ENCODE data around the gene TEAD3.
"Not testable (repeated sequence)": the region's sequence is repeated elsewhere in the genome, so short reads cannot be mapped to it uniquely, and the experiment has no call there.

TEAD3 gene

DNA sequence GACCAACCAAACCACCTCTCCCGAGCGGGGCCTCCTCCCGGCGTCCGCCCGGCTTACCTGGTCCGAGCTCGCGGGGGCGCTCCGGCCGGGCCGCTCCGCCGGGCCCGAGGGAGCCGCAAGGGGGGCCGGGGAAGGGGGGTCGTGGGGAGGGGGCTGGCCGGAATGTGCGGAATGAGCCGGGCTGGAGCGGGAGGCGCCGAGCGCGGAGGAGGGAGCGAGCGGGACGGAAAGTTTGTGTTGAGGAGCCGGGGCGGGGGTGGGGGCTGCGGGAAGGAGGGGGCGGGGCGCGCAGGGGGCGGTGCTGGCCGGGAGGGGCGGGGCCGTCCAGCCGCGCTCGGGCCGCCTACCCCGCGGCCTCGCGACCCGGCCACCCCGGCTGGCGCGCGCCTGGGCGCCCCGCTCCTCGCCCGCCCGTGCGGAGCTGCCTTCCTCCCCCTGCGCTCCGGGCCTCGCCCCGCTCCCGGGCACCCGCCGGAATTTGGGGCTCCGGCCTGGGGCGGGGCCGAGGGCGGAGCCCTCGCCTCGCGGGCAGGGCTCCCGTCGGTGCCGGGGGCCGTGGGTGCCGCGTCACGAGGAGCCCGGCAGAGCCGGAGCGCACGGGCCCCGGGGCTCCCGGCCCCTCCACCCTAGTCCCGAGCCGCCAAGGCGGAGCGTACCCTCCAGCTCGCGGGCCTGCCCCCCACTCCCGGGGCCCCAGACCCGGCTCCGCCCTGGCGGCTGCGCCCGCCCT is at the start of gene TEAD3:
TSS of gene TEAD3 (minus strand) at position 239 of the 730 bp plus-strand sequence.
- no peak for DNase-seq

DNA sequence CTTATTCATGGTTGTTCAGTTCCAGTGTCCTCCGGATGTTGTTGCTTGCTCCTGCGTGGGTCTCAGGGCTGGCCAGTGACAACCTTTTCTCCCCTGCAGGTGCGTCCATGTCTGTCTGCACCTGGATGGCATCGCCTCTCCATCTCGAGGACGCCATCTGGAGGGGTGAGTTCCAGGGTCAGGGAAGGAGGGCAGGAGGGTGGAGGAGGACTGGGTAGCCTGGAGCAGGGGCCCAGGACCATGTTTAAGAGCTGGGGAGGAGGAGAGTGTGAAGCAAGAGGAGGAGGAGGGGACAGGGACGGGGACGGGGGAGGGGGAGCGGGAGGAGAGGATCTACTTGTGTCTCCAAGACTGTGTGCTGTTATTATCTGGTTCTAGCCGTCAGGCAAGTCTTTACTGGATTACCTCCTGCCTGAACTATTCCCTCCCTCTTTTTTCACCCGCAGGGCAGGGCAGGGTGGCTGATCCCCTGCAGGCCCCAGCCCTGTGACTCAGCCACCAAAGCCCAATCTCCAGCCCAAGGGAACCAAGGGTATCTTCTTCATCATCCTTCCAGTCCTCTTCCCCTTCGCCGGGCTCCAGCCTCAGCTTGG is 48.0 kb upstream of the TEAD3 start:
- DNase-seq = no peak

DNA sequence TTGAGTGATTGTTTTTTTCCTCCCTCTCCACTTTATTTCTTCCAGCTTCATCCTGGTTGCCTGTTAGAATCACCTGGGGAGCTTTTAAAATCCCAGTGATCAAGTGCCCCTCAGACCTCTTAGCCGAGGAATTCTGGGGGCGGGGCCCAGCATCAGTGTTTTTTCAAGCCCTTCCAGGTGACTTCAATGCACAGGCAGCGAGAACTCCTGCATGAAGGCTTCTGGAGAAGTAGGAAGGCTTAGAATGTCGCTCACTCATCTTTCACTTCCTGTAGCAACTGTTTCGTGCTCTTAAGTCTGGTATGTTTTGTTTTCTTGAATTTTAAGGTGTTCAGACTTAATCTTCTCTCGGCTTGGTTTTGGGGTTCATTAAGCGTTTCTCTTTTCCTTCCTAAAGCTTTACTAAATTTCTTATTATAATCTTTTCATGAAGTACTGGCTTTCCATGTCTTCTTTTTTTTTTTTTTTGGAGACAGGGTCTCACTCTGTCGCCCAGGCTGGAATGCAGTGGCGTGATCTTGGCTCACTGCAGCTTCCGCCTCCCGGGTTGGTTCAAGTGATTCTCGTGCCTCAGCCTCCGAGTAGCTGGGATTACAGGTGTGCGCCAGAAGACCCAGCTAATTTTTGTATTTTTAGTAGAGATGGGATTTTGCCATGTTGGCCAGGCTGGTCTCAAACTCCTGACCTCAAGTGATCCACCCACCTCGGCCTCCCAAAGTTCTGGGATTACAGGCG is 46.7 kb upstream of the TEAD3 start:
- peak; percentile 56 to 85 for DNase-seq

DNA sequence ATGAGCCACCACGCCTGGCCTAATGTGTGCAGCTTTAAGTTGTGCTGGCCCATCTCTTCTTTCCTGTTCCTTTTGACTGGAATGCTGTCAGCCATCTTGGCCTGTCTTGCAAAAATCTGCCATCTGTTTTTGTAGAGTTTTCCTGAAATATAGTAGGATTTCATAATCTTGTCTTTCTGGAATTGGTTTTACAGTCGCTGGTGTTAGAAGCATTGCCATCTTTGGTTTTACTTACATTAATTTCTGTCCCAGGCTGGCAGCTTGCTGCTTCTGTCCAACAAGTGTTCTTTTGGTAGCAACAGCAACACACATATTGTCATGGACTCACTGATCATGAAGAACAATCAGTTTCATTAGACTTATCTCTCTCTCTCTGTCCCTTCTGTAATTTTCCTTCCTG is 45.0 kb upstream of the TEAD3 start:
- no peak for DNase-seq

DNA sequence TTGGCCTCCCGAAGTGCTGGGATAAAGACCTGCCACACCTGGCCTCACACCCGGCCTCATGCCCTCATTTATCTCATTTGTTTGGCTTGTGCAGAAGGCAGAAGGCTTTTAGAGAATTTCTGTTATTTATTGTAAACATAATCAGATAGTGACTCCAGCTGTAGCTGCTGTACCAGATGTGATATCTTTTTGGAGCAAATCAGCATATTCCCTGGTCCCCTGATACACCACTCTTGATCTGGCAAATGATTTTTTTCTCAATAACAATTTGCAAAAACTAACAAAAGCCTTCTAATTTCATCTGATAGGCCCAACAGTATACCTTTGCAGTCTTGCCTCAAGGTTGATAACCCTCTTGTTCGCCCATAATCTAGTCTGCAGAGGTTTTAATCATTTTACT is 42.3 kb upstream of the TEAD3 start:
- DNase-seq = no peak

DNA sequence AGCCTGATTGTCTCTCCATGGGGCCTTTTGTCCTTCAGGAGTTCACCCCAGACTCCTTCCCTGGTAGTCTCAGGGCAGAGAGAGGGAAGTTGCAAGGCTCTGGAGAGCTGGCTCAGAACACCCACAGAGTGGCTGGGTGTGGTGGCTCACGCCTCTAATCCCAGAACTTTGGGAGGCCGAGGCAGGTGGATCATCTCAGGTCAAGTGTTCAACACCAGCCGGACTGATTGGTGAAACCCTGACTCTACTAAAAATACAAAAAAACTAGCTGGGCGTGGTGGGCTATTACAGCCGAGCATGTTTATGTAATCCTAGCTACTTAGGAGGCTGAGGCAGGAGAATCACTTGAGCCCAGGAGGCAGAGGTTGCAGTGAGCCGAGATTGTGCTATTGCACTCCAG is 39.0 kb upstream of the TEAD3 start:
- not testable (repeated sequence) for DNase-seq

DNA sequence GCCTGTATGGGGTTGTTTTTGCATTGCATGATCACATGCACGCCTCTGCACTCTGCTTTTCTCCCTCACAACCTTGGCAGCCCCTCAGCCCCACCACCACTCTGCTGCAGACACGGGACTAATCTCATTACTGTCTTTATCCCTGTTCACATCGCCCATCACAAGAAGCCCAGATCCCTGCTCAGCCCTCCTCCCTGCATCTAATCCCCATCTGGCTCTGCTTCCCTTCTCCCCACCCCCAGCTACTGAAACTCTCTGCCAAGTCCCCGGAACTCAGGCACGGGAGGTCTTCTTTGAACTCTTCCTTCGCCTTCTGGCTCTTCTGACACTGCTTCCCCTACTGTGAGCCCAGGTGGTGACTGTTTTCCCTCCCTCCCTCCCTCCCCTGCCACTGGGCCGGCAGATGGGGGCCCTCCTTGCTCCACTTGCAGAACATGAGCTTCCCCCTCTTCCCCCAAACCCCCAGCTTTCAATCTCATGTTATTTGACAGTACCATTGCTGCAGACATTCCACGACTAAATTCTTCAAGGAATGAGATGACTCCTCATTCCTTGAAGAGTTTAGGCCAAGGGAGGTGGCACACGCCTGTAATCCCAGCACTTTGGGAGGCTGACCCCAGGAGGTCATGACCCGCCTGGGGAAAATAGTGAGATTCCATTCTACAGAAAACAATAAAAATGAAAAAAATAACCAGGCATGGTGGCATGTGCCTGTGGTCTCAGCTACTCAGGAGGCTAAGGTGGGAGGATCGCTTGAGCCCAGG is 37.7 kb upstream of the TEAD3 start:
- DNase-seq = no peak

DNA sequence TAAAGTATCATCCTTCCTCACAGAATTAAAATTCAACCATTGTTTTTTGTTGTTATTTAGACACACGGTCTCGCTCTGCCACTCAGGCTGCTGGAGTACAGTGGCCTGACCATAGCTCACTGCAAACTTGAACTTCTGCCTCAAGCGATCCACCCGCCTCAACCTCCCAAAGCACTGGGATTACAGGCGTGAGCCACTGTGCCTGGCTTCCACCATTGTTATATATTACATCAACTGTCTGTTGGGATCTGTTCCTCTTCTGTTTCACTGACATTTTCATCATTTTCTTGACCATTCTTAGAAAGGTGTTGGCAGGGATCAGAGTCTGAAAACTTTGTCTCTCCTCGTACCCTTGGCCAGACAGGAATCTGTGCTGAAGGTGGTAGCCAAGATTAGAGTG is 37.1 kb upstream of the TEAD3 start:
- no peak for DNase-seq

DNA sequence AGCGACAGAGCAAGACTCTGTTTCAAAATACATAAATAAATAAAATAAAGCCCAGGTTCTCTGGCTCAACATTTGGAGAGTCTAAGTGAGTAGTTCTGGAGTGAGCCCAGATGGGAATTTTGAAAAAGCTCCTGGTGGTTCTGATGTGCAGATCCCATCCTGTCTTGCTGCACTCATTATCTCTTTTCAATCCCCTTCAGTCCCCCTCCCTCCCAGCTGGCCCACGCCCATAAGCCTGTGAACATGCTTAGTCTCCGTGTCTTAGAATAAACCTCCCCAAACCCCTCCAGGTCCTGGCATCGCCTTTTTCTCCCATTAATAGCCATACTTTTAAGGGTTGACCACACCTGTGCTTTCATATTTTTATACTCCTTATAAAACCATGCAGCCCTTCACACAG is 35.2 kb upstream of the TEAD3 start:
- DNase-seq = no peak

DNA sequence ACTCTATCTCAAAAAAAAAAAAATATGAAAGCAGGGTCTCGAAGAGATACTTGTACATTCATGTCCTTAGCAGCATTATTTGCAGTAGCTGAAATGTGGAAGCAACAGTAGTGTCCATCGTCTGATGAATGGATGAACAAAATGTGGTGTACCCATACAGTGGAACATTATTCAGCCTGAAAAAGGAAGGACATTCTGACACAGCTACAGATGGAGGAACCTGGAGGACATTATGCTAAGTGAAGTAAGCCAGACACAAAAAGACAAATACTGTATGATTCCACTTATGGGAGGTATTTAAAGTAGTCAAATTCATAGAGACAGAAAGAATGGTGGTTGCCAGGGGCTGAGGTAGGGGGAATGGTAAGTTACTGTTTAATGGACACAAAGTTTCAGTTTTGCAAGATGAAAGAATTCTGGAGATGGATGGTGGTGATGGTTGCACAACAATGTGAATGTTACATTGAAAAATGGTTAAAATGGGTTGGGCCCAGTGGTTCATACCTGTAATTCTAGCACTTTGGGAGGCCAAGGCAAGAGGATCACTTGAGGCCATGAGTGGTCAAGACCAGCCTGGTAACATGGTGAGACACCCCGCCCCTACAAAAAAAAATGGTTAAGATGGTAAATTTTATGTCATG is 27.6 kb upstream of the TEAD3 start:
- DNase-seq = no peak

DNA sequence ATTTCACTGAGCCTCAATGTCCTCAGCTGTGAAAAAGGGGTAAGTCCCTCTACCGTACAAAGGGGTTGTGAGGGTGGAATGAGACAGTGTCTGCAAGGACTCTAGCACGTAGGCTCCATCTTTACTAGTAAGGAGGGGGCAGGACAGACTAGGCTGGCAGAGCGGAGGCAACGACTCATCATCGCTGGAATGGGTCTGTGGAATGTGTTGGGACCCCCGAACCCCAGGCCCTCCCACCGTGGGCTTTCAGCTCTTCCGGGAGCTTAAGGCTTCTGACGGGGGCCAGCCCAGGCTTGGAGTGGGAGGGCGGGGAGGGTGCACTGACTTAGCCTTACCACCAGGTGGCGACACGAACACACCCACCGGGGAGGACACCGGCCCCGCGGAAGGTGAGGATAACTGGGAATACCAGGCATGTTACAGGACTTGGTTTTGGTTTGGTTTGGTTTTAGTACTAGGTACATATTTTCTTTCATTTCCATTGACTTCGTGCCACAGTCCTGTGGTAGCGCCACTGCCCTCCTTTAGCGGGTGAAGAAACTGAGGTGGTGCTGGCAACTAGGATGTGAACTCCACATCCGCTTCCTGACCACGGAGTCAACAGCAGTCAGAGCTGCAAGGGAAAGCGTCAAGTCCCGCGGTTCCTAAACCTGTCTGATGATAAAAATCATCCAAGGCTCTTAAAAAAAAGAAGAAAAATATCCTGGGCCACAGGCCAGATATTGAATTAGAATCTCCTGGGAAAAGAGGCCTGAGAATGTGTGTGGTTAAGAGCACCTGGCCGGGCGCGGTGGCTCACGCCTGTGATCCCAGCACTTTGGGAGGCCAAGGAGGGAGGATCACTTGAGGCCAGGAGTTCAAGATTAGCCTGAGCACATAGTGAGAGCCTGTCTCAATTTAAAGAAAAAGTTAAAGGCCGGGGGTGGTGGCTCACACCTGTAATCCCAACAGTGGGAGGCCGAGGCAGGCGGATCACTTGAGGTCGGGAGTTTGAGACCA is 26.1 kb upstream of the TEAD3 start:
- DNase-seq = peak; percentile 11 to 41

DNA sequence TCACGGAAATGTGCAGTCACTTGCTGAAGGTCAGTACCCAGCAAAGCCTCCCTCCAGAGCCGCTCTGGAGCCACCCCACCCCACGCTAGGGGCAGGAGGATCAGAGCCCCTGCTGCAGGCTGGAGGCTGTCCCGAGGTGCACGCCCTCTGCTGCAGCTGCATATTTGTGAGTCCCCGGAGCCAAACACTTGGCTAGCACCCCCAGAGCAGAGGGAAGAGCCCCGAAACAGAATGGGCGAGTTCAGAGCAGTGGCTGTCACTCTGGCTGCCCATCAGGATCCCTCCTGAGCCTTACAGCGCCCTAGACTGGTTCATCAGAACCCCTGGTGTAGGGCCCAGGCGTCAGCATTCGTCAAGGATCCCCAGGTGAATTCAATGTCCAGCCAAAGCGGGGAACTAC is 25.3 kb upstream of the TEAD3 start:
- no peak for DNase-seq

DNA sequence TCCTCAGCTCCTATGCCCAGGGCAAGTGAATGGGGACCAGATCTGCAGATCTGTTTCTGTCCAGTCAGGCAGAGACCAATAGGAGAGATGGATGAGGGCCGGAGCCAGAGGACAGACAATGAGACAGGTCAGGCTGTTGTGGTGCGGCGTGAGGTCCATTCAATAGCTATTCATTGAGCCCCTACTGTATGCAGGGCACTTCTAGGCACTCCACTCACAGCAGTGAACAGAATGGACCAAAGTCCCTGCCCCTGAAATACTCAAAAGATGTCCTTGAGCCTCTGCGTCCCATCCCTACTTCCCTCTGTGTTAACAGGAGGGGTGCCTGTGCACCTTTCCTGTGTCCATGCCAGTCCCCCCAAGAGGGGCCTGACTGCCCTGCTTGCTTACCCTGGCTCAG is 24.4 kb upstream of the TEAD3 start:
- no peak for DNase-seq

DNA sequence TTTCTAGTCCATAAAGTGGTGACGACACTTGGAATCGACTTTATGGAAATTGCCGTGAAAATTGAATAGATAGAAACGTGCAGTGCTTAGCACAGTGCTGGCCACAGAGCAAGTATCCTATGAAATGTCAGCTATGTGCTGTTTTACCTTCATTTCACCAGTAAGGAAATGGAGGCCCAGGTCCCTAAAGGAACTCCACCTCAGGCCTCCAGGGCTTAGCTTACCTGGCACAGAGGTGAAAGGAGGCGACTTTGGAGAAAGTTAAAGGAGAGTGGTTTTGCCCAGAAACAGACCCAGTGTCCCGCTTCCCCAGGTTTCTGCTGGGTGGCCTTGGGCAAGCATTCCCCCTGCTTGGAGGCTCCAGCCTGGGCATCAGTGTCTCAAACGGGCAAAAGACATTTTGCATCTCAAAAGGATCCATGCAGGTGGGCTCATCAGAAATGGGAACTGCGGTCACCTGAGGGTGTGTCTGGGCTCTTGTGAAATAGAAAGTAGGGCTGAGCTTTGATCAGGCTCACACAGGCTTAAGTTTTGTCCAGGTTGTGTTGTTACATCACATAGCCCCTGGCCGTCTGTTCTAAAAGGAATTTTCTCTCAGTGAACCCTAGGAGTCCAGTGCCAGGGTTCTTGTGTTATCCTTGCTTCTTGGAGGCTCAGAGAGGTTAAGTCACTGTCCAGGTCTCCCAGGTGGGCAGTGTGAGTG is 22.6 kb upstream of the TEAD3 start:
- DNase-seq = no peak

DNA sequence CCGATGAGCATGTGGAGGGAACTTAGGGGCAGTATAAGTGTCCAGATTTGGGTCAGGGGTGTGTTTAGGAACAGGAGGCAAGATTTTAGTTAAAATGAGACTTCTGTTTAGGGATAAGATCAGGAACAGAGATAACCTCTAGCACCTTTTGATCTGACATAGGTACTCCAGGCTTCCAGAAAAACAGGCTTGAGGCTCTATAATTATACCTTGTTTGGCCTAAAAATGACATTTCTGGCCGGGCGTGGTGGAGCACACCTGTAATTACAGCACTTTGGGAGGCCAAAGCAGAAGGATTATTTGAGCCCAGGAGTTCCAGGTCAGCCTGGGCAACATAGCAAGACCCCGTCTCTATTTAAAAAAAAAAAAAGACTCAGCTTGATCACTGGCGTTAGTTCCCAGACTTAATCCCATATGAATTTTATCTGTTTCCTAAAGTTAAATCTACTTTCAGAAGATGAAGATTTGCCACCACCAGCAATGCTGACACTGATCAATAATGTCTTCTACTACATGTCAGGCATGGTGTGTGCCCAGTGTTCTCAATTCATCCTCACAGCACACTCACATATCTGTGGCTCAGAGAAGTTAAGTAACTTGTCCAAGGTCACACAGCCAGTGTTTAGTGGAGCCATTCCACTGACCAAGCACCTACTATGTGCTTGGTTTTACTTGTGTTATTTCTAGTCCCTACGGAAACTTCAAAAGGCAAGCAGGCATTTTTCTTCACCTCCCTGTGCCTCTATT is 21.9 kb upstream of the TEAD3 start:
- no peak for DNase-seq

DNA sequence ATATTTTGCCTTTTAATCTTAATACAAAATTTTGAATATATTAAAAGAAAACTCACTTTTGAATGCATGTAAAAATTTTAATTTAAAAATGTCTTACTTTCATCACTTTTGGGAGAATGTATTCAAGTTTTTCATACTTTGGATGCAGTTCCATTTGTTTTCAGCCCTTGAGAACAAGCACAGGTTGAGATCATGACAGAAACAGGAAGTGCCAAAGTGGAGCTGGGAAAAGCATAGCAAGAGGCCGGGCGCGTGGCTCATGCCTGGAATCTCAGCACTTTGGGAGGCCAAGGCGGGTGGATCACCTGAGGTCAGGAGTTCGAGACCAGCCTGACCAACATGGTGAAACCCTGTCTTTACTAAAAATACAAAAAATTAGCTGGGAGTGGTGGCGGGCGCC is 21.1 kb upstream of the TEAD3 start:
- not testable (repeated sequence) for DNase-seq

DNA sequence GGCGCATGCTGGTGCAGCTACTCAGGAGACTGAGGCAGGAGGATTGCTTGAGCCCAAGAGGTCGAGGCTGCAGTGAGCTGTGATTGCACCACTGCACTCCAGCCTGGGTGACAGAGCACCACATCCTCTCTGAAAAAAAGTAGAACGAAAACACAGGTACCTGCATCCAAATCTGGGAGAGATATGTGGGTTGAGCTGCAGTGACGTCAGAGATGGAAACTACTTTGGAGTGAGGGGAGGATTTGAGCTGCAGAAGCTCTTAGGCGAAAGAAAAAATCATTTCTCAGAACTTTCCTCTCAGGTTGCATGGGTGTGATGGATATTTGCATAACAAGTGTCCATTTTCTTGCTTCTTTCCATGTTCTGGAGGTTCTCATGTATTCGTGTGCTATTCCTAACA is 19.8 kb upstream of the TEAD3 start:
- no peak for DNase-seq

DNA sequence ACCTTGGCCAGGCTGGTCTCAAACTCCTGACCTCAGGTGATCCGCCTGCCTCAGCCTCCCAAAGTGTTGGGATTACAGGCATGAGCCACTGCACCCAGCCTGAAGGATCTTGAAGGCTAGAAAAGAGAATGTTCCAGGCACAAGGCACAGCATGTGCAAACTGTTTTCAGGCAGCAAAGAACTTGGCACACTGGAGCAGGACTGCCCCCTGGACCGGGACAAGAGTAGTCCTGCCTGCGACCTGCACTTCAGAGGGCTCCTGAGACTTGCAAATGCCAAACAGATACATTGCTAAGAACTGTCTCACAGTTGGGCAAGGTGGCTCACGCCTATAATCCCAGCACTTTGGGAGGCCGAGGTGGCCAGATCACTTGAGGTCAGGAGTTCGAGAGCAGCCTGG is 19.1 kb upstream of the TEAD3 start:
- DNase-seq = not testable (repeated sequence)

DNA sequence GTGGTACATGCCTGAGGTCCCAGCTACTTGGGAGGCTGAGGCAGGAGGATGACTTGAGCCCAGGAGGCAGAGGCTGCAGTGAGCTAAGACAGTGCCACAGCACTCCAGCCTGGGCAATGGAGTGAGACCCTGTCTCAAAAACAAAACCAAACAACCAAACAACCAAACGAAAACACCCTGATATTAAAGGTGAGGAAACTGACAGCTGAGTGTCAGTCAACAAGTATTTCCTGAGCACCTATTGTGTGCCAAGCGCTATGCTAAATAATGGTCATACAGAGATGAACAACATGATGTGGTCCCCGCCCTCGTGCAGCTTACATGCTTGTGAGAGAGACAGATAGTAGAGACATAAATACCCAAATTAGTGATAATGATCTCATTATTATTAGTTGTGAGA is 17.7 kb upstream of the TEAD3 start:
- DNase-seq = no peak

DNA sequence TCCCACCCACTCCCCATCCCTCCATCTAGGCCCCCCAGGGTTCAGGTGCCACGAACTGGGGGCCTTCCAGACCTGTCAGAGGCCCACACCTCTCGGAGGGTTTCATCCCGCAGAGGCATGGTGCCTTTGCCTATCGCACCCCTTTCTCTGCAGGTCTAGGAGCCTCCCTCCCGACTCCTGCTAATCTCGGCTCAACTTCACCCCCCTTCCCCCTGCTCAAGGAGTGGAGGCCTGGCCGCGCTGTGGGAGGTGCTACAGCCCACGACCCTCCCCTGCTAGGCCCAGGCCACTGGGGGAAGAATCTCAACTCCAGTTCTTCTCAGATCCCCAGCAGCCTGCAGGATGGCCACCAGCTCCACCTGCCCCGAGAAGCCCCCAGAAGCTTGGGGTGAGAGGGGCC is 15.9 kb upstream of the TEAD3 start, which contains the start of gene TULP1:
TSS of gene TULP1 (minus strand) at position 157 of the 400 bp plus-strand sequence. CDS start at position 119, 38 bp downstream.
- DNase-seq = no peak
